K562 (cell line): ENCODE data around the gene PPT2. TPM values are rescaled to one million over a fixed set of nuclear protein-coding genes. Genes with fewer than 3 reads are reported as not detected.

Experiments
- BCLAF1 ChIP-seq, 2 experiments: fragments of 450-650 bp in 1 of 2; IDR thresholded peaks; 2 replicates each; pipeline ENCODE4 v1.6.1; 2011 to 2017; ENCODE audit warnings: low read depth in 2 of 2, antibody characterized with exemption in 1 of 2, borderline replicate concordance in 1 of 2, low read length in 1 of 2, mild to moderate bottlenecking in 1 of 2, mixed read lengths in 1 of 2; ENCODE audit not compliant: control insufficient read depth in 1 of 2
- HMG20B ChIP-seq: fragments of 250-450 bp; sonication (Bioruptor Pico); IDR thresholded peaks from 2 replicates; pipeline ENCODE4 v1.5.0; 2021; ENCODE audit warnings: mild to moderate bottlenecking
- NFATC3 ChIP-seq: fragments of 450-650 bp; IDR thresholded peaks from 2 replicates; pipeline ENCODE4 v1.6.1; 2017; ENCODE audit warnings: mild to moderate bottlenecking
- PURB ChIP-seq: sonication (generic); formaldehyde crosslinking; IDR thresholded peaks from 2 replicates; pipeline ENCODE4 v1.9.0; 2021; ENCODE audit warnings: low read depth, mild to moderate bottlenecking, missing genetic modification reagents
- RBM22 ChIP-seq: fragments of 200-400 bp; formaldehyde crosslinking; IDR thresholded peaks from 2 replicates; pipeline ENCODE4 v1.6.1; 2018; ENCODE audit warnings: low read length, low read depth; ENCODE audit not compliant: poor library complexity, severe bottlenecking
- REST ChIP-seq, 2 experiments: fragments of 450-650 bp; formaldehyde crosslinking in 1 of 2; IDR thresholded peaks; 2 replicates each; pipeline versions ENCODE4 v1.4.0 to v1.6.1; 2014 to 2020; ENCODE audit warnings: mild to moderate bottlenecking in 2 of 2, borderline replicate concordance in 1 of 2, low read depth in 1 of 2
- RNF2 ChIP-seq: sonication (generic); IDR thresholded peaks from 2 replicates; pipeline ENCODE4 v1.6.1; 2016
- TSHZ1 ChIP-seq: fragments of 250-450 bp; sonication (Bioruptor Pico); IDR thresholded peaks from 2 replicates; pipeline ENCODE4 v1.4.0; 2020; ENCODE audit warnings: mild to moderate bottlenecking, moderate library complexity
- ZBTB33 ChIP-seq: sonication (generic); formaldehyde crosslinking; IDR thresholded peaks from 2 replicates; pipeline ENCODE4 v1.8.1; 2023; ENCODE audit warnings: mild to moderate bottlenecking, missing genetic modification reagents
- ZNF324 ChIP-seq: fragments of 250-450 bp; sonication (Bioruptor Pico); IDR thresholded peaks from 2 replicates; pipeline ENCODE4 v1.4.0; 2020; ENCODE audit warnings: mild to moderate bottlenecking
- ZNF780A ChIP-seq: fragments of 250-450 bp; sonication (Bioruptor Pico); IDR thresholded peaks from 2 replicates; pipeline ENCODE4 v1.5.0; 2021; ENCODE audit warnings: mild to moderate bottlenecking
- polyA plus RNA-seq, 8 experiments: library from polyadenylated mRNA; depleted of rRNA in 4 of 8; stranded (reverse) in 5 of 8; unstranded in 3 of 8; fragments of >200 nt; fragmentation: Nextera tagmentation in 2 of 8; fragmentation: Illumina TruSeq in 1 of 8; extraction: Ambion mirVana in 2 of 8; extraction: Trizol in 1 of 8; gene quantifications; 2 replicates each; pipeline versions ENCODE4 v1.2.1 to v1.2.3, GENCODE V29; 2011 to 2014; ENCODE audit warnings: inconsistent platforms in 1 of 8, missing spikeins in 1 of 8
- total RNA-seq, 7 experiments: library from RNA; depleted of rRNA in 6 of 7; stranded (reverse); fragments of >200 nt in 6 of 7; fragmentation: Illumina TruSeq in 2 of 7; extraction: Trizol in 2 of 7; gene quantifications; 2 replicates each; pipeline versions ENCODE4 v1.2.1 to v1.2.3, GENCODE V29; 2011 to 2021; ENCODE audit warnings: low replicate concordance in 1 of 7

The PPT2 gene
- total and polyA plus RNA-seq, 9 of the 15 experiments (the other 6 are each of a cell fraction or from before 2014, with no cell fraction given) = 27.4 to 98.8 (median 69.9) TPM

GRCh38 chr6:32195652-32195901, 41.6 kb downstream of the PPT2 start (continued):
- peak; percentile 11 for TF ChIP-seq ZBTB33 (CRISPR knock-in tag)
- TF ChIP-seq REST (IDR thresholded peaks at IDR 0.05; ENCODE audit: borderline replicate concordance) = peak; percentile 28; the same call in 1 of the 2 replicates
- no peak for TF ChIP-seq REST (CRISPR knock-in tag; IDR thresholded peaks at IDR 0.05; ENCODE audit: low read depth)
- no peak for TF ChIP-seq ZNF780A (CRISPR knock-in tag)
- TF ChIP-seq ZNF324 = no peak
- 0 out of 2 replicates have a peak, but pooled peaks have one; percentile 51 for TF ChIP-seq RNF2
- no peak for TF ChIP-seq TSHZ1 (CRISPR knock-in tag)
- TF ChIP-seq HMG20B (CRISPR knock-in tag) = no peak
- TF ChIP-seq NFATC3 = no peak
- no peak for TF ChIP-seq RBM22
- no peak for TF ChIP-seq PURB (CRISPR knock-in tag)
- TF ChIP-seq BCLAF1 (IDR thresholded peaks at IDR 0.05; ENCODE audit: borderline replicate concordance in 1 of 2, control insufficient read depth in 1 of 2, low read depth in 2 of 2, low read length in 1 of 2) = no peak
